GM18508 (cell line): ENCODE results near the gene ETNK1.

ENCODE experiments used
- ATAC-seq: cut with Tn5 transposase; IDR thresholded peaks from one replicate; pipeline ENCODE4 v1.9.1; 2021; ENCODE audit warnings: moderate number of reproducible peaks; ENCODE audit not compliant: insufficient read depth, unreplicated experiment

The ETNK1 gene

GRCh38 chr12:22729957-22730443 is 105.0 kb downstream of the ETNK1 start:
- ATAC-seq, result no peak

- no peak for ATAC-seq
Measured at GRCh38 chr12:22731236-22731635, 106.3 kb downstream of the ETNK1 start.

GRCh38 chr12:22733756-22734155 is 108.8 kb downstream of the ETNK1 start:
- ATAC-seq, result no peak

GRCh38 chr12:22738945-22739344 is 114.0 kb downstream of the ETNK1 start:
- ATAC-seq, result no peak
